HG03571 (cell line): ENCODE data around the gene ITGA6.

Experiments
- ATAC-seq: cut with Tn5 transposase; IDR thresholded peaks from one replicate; pipeline ENCODE4 v1.9.1; 2021; ENCODE audit not compliant: unreplicated experiment

ITGA6 gene

GRCh38 chr2:172415865-172416183 is 11.6 kb upstream of the ITGA6 start:
- no peak for ATAC-seq

DNA sequence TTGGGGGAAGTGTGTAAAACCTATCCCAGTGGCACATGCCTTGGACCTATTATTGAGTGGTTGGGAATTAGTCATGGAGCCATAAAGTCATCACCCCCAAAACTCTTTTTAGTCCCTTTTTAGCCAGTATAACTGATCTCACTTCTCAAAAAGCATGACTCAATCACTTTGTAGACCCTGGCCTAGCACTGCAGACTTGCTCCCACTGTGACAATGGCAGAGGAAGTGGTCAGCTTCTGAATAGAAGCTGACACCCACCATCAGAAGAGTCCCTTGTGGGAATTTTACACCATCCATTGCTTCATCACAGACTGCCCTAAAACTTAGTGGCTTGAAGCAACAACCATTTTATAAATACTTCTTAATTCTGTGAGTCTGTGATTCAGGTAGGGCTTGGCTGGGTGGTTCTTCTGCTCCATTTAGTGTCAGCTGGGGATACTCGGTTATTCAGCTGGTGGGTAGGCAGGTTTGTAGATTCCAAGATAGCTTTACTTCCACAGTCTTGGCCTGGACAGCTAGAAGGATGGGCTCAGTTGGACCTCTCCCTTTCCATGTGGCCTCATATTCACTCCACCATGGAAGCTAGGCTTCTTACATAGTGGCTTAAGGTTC is 10.8 kb upstream of the ITGA6 start:
- no peak for ATAC-seq

- no peak for ATAC-seq
Observed at GRCh38 chr2:172420216-172420615, 7.2 kb upstream of the ITGA6 start.

- ATAC-seq, result no peak
Observed at GRCh38 chr2:172423160-172423559, 4.2 kb upstream of the ITGA6 start.

- ATAC-seq, result no peak
Observed at GRCh38 chr2:172425336-172425735, 2.0 kb upstream of the ITGA6 start.

DNA sequence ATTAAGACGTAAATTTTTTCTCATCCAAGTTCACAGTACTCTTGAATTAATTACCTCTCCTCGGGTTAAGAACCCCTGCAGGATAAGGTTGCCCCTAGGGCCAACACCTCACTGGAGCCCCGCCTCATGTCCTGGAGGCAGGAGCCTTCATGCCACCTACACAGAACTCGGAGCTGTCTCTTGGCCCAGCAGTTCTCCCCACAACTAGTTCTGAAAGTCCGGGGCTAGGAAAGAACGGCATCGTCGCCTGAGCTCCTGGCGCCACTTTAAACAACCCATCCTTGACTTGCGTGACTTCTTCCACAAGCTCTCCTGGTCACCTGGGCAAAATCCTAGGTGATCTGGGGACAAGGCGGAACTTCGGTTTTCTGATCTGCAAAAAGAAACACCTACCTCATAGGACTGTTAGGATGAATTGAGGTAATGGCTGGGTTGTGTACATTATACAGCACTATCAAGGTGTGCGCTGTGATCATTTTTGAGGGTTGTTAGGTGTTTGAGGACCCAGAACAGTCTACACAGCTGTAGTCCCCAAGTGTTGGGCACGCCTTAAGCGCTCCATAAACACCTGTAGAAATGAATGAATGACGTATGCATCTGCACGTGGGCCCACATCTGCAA is 641 bp upstream of the ITGA6 start:
- no peak for ATAC-seq

DNA sequence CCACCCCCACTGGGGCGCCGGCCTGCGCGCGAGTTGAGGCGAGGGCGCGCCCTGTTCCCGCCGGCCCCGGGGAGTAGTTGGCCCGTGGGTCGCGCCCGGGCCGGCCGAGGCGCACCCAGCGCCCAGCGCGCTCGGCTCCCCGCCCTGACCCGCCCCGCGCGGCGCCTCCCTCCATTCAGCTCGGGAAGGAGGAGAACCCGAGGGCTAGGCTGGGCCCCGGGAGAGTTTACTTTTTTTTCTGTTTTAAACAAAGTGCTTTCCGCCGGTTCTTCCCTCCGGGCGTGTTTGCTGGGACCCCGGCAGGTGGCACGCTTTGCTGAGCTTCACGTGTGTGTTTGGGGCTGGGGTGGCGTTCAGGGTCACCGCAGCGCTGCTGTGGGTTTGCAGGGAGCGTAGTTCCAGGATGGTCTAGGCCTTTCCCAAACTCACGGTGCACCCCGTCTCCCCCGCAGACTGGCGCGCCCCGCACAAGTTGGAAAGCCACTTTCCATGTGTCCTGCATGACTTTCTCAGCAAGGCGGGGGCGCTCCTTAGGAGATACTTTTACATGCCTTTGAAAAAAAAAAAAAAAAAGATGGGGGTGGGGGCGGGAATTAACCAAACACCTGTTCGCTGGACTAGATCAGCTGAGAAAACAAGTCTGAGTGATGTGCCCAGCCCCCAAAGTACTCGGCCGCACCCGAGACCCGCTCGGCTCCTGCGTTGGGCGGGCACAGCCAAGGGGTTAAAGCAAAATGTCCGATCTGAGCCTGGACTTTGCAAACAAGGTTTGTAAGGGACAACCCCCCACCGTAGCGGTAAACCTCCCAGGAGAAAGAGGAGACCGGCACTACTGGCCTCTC is 825 bp downstream of the ITGA6 start:
- ATAC-seq, result no peak

DNA sequence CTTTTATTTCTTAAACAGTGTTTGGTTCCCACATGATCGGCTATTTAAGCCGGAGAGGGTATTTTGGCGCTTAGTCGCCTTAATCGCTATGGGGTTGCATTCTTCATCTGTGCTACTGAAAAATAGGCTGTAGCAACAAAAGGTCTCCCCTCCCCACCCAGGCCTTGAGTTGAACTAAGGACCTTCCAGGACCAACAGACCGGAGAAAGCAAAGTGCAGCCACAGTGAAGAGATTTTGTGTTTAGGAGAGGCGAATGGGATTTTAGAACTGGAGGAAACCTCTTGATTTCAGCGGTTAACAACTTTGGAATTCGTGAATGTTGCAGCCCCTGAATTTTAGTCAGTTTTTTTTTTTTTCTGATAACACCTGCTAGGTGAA is 1.4 kb downstream of the ITGA6 start:
- no peak for ATAC-seq

- no peak for ATAC-seq
Observed at GRCh38 chr2:172429301-172429968, 2.0 kb downstream of the ITGA6 start.

- ATAC-seq, result no peak
Observed at GRCh38 chr2:172430027-172430426, 2.6 kb downstream of the ITGA6 start.

DNA sequence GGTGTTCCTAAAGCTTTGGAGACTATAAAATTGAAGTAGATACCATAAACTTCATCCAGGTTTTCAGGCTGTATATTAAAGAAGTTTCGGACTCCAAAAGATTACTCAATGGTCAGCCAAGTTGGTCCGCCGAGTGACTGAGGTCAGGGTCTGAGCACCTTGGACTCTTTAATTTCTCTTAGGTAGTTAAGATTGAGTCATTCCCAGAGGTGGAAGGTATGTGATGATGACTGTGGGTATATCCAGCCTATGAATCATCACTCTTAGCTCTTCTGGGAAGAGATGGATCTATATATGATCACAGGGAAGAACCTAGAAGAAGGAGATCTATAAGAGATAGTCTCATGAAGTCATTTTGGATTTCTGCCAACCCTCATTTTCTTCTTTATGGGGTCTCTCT is 3.3 kb downstream of the ITGA6 start:
- no peak for ATAC-seq

GRCh38 chr2:172431463-172431862 is 4.1 kb downstream of the ITGA6 start:
- no peak for ATAC-seq

GRCh38 chr2:172431993-172432392 is 4.6 kb downstream of the ITGA6 start:
- no peak for ATAC-seq

GRCh38 chr2:172433144-172433543 is 5.8 kb downstream of the ITGA6 start:
- ATAC-seq, result no peak

DNA sequence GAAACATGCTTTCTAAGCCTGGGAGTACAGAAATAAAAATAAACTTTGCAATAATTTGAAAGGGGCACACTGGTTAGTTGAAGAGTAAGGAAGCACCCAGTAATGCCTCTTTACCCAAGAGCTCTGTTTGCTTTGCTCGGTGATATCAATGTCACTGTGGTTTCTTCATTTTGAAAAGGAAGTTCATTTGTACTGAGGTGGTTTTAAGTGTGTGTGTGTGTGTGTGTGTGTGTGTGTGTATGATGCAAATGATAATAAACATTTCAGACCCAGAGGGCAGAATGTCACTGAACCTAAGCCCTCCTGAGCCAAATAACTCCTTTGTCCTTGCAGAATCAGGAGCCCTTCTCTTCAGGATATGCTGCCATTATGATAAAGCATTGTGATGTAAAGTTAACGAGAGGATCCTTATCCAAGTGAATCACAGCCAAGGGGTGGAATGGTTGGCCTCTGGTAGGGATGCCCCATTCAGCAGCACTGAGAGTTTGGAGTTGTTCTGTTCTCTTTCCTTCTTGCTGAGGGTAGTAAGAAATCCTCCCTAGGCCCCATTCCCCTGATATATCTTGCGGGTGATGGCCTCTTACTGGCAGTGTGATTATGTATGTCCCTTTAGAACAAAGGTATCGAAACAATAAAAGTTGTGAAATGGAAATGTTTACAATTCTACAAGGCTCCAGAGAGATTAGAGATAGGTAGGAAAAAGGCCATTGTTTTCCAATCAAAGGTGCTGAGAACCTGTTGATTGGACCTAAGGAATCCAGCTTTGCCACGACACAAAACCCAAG is 7.6 kb downstream of the ITGA6 start:
- no peak for ATAC-seq

DNA sequence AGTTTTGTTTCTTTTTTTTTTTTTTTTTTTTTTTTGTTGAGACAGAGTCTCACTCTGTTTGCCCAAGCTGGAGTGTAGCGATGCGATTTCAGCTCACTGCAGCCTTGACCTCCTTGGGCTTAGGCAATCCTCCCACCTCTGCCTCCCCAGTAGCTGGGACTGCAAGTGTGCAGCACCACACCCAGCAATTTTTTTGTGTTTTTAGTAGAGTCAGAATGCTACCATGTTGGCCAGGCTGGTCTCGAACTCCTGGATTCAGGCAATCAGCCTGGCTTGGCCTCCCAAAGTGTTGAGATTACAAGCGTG is 8.2 kb downstream of the ITGA6 start:
- ATAC-seq, result no peak

- ATAC-seq, result no peak
Observed at GRCh38 chr2:172436889-172437288, 9.5 kb downstream of the ITGA6 start.

DNA sequence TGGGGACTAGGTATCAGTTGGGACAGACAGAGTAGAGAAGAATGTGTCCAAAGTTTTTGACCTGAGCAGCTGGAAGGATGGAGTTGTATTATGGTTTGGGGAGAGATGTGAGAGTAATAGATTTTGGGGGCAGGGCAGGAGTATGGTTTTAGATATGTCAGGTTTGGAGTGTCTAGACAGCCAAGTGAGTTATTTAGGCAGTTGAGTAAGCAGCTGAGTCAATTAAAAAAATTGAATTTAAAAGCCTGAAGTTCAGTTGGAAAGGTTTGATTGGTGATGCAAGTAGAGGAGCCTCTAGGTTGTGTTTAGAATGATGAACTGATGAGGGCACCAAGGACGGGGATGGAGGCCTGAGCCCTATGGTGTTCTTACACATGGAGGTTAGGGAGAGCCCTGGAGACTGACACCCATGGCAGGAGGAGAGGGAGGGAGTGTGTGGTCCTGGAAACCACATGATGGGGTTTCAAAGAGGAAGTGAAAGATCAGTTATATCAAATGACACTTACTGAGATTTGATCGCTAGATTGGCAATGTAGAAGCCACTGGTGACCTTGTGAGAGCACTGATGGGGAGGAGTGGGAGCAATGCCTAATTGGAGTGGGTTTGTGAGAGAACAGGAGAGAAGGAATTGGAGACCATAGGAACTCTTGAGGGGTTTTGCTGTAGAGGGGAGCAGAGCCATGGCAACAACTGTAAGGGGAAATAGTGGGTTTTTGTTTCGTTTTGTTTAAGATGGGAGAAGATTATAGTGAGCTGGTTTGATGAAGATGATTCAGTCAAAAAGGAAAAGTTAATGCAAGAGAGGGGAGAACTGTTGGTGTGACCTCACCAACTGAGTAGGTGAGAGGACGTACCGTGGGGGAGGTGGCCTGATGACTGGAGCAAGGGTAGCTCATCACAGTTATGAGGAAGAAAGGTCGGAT is 10.3 kb downstream of the ITGA6 start:
- peak; percentile 70 for ATAC-seq

DNA sequence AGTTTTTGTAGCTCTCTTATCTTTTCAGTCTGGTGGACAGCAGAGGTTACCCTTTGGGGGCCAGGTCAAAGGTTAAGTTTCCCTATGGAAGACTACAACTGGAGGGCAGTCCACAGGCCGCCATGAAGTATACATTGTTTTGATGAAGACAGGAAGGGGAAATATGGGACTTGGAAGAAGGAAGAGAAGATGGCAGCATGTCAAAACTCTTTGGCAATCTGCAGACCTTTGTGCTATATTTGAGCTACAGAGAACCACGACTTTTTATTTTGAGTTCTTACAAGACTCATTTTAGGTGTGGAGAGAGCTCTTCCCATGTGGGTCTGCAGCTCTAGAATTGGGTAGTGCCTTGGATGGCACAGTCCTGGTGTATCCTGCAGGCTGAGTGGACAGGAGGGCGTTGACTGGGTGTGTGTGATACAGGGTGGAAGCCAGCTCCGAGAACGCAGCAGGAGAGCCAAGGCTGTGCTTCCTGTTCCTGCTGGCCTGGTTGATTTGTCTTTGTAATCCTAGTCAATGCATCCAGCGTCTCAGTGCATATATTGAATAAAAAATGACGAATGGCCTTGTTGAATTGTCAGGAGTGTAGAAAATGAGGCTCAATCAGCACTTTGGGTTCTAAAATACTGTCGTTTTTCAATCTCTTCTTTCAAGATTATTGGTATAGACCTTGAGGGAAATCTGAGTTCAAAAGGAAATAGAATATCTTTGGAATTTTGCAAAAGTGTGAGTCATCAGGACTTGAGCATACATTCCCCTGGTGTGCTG is 11.5 kb downstream of the ITGA6 start:
- no peak for ATAC-seq

DNA sequence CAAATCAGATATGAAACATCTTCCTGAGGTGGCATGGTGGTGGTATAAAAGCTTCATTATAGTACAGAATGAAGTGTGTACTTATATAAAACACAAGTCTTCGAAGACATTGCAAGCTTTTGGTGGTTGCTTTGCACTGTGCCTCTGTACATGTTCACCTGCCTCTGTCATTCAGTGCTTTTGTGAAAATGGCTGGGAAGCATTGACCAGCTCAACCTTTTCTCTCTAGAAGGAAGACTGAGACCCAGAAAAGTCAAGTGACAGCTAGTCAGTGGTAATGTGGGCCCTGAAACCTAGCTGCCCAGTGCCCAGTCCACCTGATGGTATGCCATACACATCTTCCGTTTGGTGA is 12.1 kb downstream of the ITGA6 start:
- ATAC-seq, result no peak
